H9 (cell line): Measurements from ENCODE around the gene TBX15. TPM values are rescaled to one million over a fixed set of nuclear protein-coding genes. Genes with fewer than 3 reads are reported as not detected.

Experiments used
- DNase-seq: peaks from one replicate; pipeline ENCODE4 v3.0.0-alpha.2; 2017
- H2AFZ ChIP-seq: one replicate; pipeline ENCODE4 v1.6.1; 2013; ENCODE audit warnings: mild to moderate bottlenecking, low read length, control low read depth, moderate library complexity
- H2AK5ac ChIP-seq: 2 replicates; pipeline ENCODE4 v1.6.1; 2013; ENCODE audit warnings: low read length, control low read depth, mixed read lengths; ENCODE audit not compliant: insufficient read length
- H2BK120ac ChIP-seq: one replicate; pipeline ENCODE4 v1.6.1; 2013; ENCODE audit warnings: low read depth, mild to moderate bottlenecking, low read length, control low read depth, inconsistent platforms; ENCODE audit not compliant: poor library complexity, severe bottlenecking
- H2BK12ac ChIP-seq: 2 replicates; pipeline ENCODE4 v1.6.1; 2013; ENCODE audit warnings: low read length, control low read depth, mixed read lengths, low read depth; ENCODE audit not compliant: insufficient read length
- H2BK15ac ChIP-seq: 2 replicates; pipeline ENCODE4 v1.6.1; 2013; ENCODE audit warnings: low read depth, low read length, control low read depth
- H2BK20ac ChIP-seq: one replicate; pipeline ENCODE4 v1.6.1; 2013; ENCODE audit warnings: low read depth, mild to moderate bottlenecking, low read length, control low read depth, inconsistent platforms; ENCODE audit not compliant: poor library complexity, severe bottlenecking
- H2BK5ac ChIP-seq: 2 replicates; pipeline ENCODE4 v1.6.1; 2013; ENCODE audit warnings: low read length, control low read depth, mixed read lengths; ENCODE audit not compliant: insufficient read length
- H3K14ac ChIP-seq: 2 replicates; pipeline ENCODE4 v1.6.1; 2013; ENCODE audit warnings: low read length, control low read depth; ENCODE audit not compliant: insufficient read depth
- H3K18ac ChIP-seq: 2 replicates; pipeline ENCODE4 v1.6.1; 2013; ENCODE audit warnings: low read depth, mild to moderate bottlenecking, mixed read lengths, low read length, control low read depth; ENCODE audit not compliant: insufficient read length
- H3K23ac ChIP-seq: 2 replicates; pipeline ENCODE4 v1.6.1; 2013; ENCODE audit warnings: low read length, control low read depth, mixed read lengths, low read depth; ENCODE audit not compliant: insufficient read length
- H3K23me2 ChIP-seq: 2 replicates; pipeline ENCODE4 v1.6.1; 2013; ENCODE audit warnings: low read depth, mild to moderate bottlenecking, mixed read lengths, low read length, control low read depth; ENCODE audit not compliant: insufficient read length, poor library complexity, severe bottlenecking
- H3K27ac ChIP-seq: 2 replicates; pipeline ENCODE4 v1.5.1; 2013; ENCODE audit warnings: low read length, control low read depth, mixed read lengths, low read depth; ENCODE audit not compliant: insufficient read length
- H3K27me3 ChIP-seq: 2 replicates; pipeline ENCODE4 v1.6.1; 2013; ENCODE audit warnings: low read length, control low read depth, inconsistent platforms; ENCODE audit not compliant: insufficient read depth
- H3K4ac ChIP-seq: 2 replicates; pipeline ENCODE4 v1.6.1; 2013; ENCODE audit warnings: low read depth, mild to moderate bottlenecking, control low read depth, inconsistent platforms, low read length, moderate library complexity
- H3K4me1 ChIP-seq: 2 replicates; pipeline ENCODE4 v1.6.1; 2013; ENCODE audit warnings: low read length, control low read depth, inconsistent platforms; ENCODE audit not compliant: insufficient read depth
- H3K4me2 ChIP-seq: 2 replicates; pipeline ENCODE4 v1.6.1; 2013; ENCODE audit warnings: low read length, control low read depth, mixed read lengths; ENCODE audit not compliant: insufficient read length, insufficient read depth
- H3K56ac ChIP-seq: 2 replicates; pipeline ENCODE4 v1.6.1; 2013; ENCODE audit warnings: low read depth, mild to moderate bottlenecking, mixed read lengths, low read length, control low read depth; ENCODE audit not compliant: insufficient read length
- H3K79me1 ChIP-seq: 2 replicates; pipeline ENCODE4 v1.6.1; 2013; ENCODE audit warnings: low read depth, mild to moderate bottlenecking, moderate library complexity, low read length, control low read depth, inconsistent platforms; ENCODE audit not compliant: insufficient read depth, poor library complexity, severe bottlenecking
- H3K79me2 ChIP-seq: 2 replicates; pipeline ENCODE4 v1.6.1; 2013; ENCODE audit warnings: low read length, control low read depth, inconsistent platforms; ENCODE audit not compliant: insufficient read depth
- H3K9ac ChIP-seq: 2 replicates; pipeline ENCODE4 v1.6.1; 2013; ENCODE audit warnings: low read length, control low read depth, mixed read lengths; ENCODE audit not compliant: insufficient read length; ENCODE audit errors: extremely low read depth
- H3K9me3 ChIP-seq: one replicate; pipeline ENCODE4 v1.6.1; 2013; ENCODE audit warnings: low read depth, low read length, inconsistent platforms; ENCODE audit not compliant: control insufficient read depth
- H3T11ph ChIP-seq: one replicate; pipeline ENCODE4 v1.6.1; 2013; ENCODE audit warnings: mild to moderate bottlenecking, low read length, control low read depth, inconsistent platforms
- H4K20me1 ChIP-seq: one replicate; pipeline ENCODE4 v1.6.1; 2013; ENCODE audit not compliant: control insufficient read depth, insufficient read length, insufficient read depth
- H4K5ac ChIP-seq: 2 replicates; pipeline ENCODE4 v1.6.1; 2013; ENCODE audit warnings: low read depth, mild to moderate bottlenecking, mixed read lengths, low read length, control low read depth; ENCODE audit not compliant: insufficient read length
- H4K8ac ChIP-seq: replicated peaks from 2 replicates; pipeline ENCODE4 v1.6.1; 2013; ENCODE audit warnings: low read length, control low read depth, mixed read lengths, low read depth; ENCODE audit not compliant: insufficient read length
- H4K91ac ChIP-seq: 2 replicates; pipeline ENCODE4 v1.6.1; 2013; ENCODE audit warnings: low read depth, mild to moderate bottlenecking, moderate library complexity, mixed read lengths, low read length, control low read depth; ENCODE audit not compliant: insufficient read length
- H3K27ac Mint-ChIP-seq, 3 experiments: 2 replicates in 2 of 3; 3 replicates in 1 of 3; pipeline ENCODE4 v1.8.0; 2020 to 2021; ENCODE audit warnings: mixed read lengths in 3 of 3, mild to moderate bottlenecking in 1 of 3, moderate library complexity in 1 of 3
- H3K27me3 Mint-ChIP-seq: 2 replicates; pipeline ENCODE4 v1.8.0; 2021; ENCODE audit warnings: low read depth, mild to moderate bottlenecking, moderate library complexity, mixed read lengths
- H3K36me3 Mint-ChIP-seq, 3 experiments: 2 replicates in 2 of 3; 3 replicates in 1 of 3; pipeline ENCODE4 v1.8.0; 2020 to 2021; ENCODE audit warnings: low read depth in 3 of 3, mixed read lengths in 3 of 3; ENCODE audit not compliant: insufficient read depth in 1 of 3
- H3K4me1 Mint-ChIP-seq, 2 experiments: 2 replicates each; pipeline ENCODE4 v1.8.0; 2020; ENCODE audit warnings: mixed read lengths in 2 of 2
- H3K4me3 Mint-ChIP-seq, 2 experiments: 2 replicates in 1 of 2; 3 replicates in 1 of 2; pipeline ENCODE4 v1.8.0; 2020 to 2021; ENCODE audit warnings: mild to moderate bottlenecking in 2 of 2, mixed read lengths in 2 of 2, moderate library complexity in 1 of 2
- H3K9me3 Mint-ChIP-seq, 2 experiments: 2 replicates in 1 of 2; 3 replicates in 1 of 2; pipeline ENCODE4 v1.8.0; 2020; ENCODE audit warnings: mild to moderate bottlenecking in 2 of 2, mixed read lengths in 2 of 2, moderate library complexity in 1 of 2
- CTCF ChIP-seq: fragments of 200-600 bp; sonication (generic); conservative IDR thresholded peaks from 3 replicates; pipeline ENCODE4 v1.8.0; 2021; ENCODE audit warnings: antibody characterized with exemption, mild to moderate bottlenecking
- WGBS: extraction: QIAGEN DNeasy Blood & Tissue Kit; methylation state at CpG from one replicate; pipeline ENCODE4 v1.1.7; 2013; ENCODE audit warnings: missing lambda C conversion rate, low lambda C conversion rate, mixed read lengths; ENCODE audit not compliant: insufficient read length; ENCODE audit errors: extremely low coverage; 5-methylcytosine and 5-hydroxymethylcytosine counted together
- total RNA-seq: library from RNA; stranded (reverse); gene quantifications from 2 replicates; pipeline ENCODE4 v1.2.1, GENCODE V29; 2021

Gene TBX15
- total RNA-seq, 1 experiment from 2014 or later: 0.07 TPM

- no peaks in the 10 kb centered on the region for H3K9me3 Mint-ChIP-seq
- no peaks in the 10 kb centered on the region for H3K79me2 ChIP-seq
- no peak overlapping the region for H2AFZ ChIP-seq
- H3K27ac ChIP-seq: no peak overlapping the region
- H3K23ac ChIP-seq: no peak overlapping the region
- no peak overlapping the region for H2BK120ac ChIP-seq
- no peaks in the 10 kb centered on the region for H3K23me2 ChIP-seq
- no peak overlapping the region for H3K27ac Mint-ChIP-seq
- H3K4ac ChIP-seq: no peak overlapping the region
- no peak overlapping the region for H2AK5ac ChIP-seq
- H3K4me1 Mint-ChIP-seq: no peaks in the 10 kb centered on the region
- no peak overlapping the region for H3T11ph ChIP-seq
- no peaks in the 10 kb centered on the region for H3K36me3 Mint-ChIP-seq
- H3K56ac ChIP-seq: no peak overlapping the region
- H2BK15ac ChIP-seq: no peak overlapping the region
- H2BK12ac ChIP-seq: no peak overlapping the region
- H2BK20ac ChIP-seq: no peak overlapping the region
- H3K4me2 ChIP-seq: no peak overlapping the region
- H3K9me3 ChIP-seq: no peaks in the 10 kb centered on the region
- H4K91ac ChIP-seq: no peak overlapping the region
- DNase-seq: no peak
- TF ChIP-seq CTCF: no peak
- no peak overlapping the region for H3K18ac ChIP-seq
- H3K79me1 ChIP-seq: no peaks in the 10 kb centered on the region
- H4K20me1 ChIP-seq: no peaks in the 10 kb centered on the region
- no peak overlapping the region for H3K4me3 Mint-ChIP-seq
- no peaks in the 10 kb centered on the region for H3K27me3 ChIP-seq
- H2BK5ac ChIP-seq: no peak overlapping the region
- no peaks in the 10 kb centered on the region; the same call in 1 of the 2 replicates for H3K27me3 Mint-ChIP-seq
- H3K14ac ChIP-seq: no peak overlapping the region
- H4K5ac ChIP-seq: no peak overlapping the region
- WGBS: no CpG with 5 or more reads among the region's 3 CpGs
- H3K4me1 ChIP-seq: no peaks in the 10 kb centered on the region
- no peak overlapping the region for H4K8ac ChIP-seq
- no peak overlapping the region for H3K9ac ChIP-seq
These were observed 93.3 kb downstream of the TBX15 start for GRCh38 chr1:118894836-118895235.
